CD4-positive, alpha-beta T cell treated with Interleukin-4 for 1 hour (primary cell): Measurements from ENCODE around the gene POLK.
A peak's percentile ranks its signal among the peaks of the same experiment; 100 is the strongest.
"Not testable (repeated sequence)": the region's sequence is repeated elsewhere in the genome, so short reads cannot be mapped to it uniquely, and the experiment has no call there.

Experiments
- DNase-seq, 2 donors: peaks; one replicate each; pipeline ENCODE4 v3.0.0-alpha.2; 2020 to 2022

POLK gene

GRCh38 chr5:75510836-75511434 is 756 bp upstream of the POLK start:
- DNase-seq = peak in 1 of 2 donors; percentile 36

- DNase-seq = no peak
These were observed 838 bp downstream of the POLK start for GRCh38 chr5:75512383-75513074.

GRCh38 chr5:75513841-75514240 is 2.1 kb downstream of the POLK start:
- no peak for DNase-seq

- DNase-seq = no peak
These were observed 2.6 kb downstream of the POLK start for GRCh38 chr5:75514323-75514722.

GRCh38 chr5:75519761-75520160 is 8.1 kb downstream of the POLK start:
- no peak for DNase-seq

GRCh38 chr5:75521195-75521594 is 9.5 kb downstream of the POLK start:
- no peak for DNase-seq

GRCh38 chr5:75522025-75522424 is 10.3 kb downstream of the POLK start:
- no peak for DNase-seq

GRCh38 chr5:75522542-75522941 is 10.9 kb downstream of the POLK start:
- DNase-seq = no peak

- no peak for DNase-seq
These were observed 11.6 kb downstream of the POLK start for GRCh38 chr5:75523275-75523674.

- DNase-seq = no peak
These were observed 12.4 kb downstream of the POLK start for GRCh38 chr5:75524071-75524470.

GRCh38 chr5:75524591-75524990 is 12.9 kb downstream of the POLK start:
- no peak for DNase-seq

- no peak for DNase-seq
These were observed 13.7 kb downstream of the POLK start for GRCh38 chr5:75525344-75525743.

- no peak for DNase-seq
These were observed 14.4 kb downstream of the POLK start for GRCh38 chr5:75526070-75526469.

GRCh38 chr5:75529185-75529584 is 17.5 kb downstream of the POLK start:
- DNase-seq = no peak

- DNase-seq = no peak
These were observed 20.5 kb downstream of the POLK start for GRCh38 chr5:75532190-75532589.

- DNase-seq = not testable (repeated sequence)
These were observed 22.0 kb downstream of the POLK start for GRCh38 chr5:75533716-75534115.

- DNase-seq = no peak
These were observed 23.0 kb downstream of the POLK start for GRCh38 chr5:75534734-75535133.

- no peak for DNase-seq
These were observed 24.5 kb downstream of the POLK start for GRCh38 chr5:75536147-75536546.

GRCh38 chr5:75536694-75537360 is 25.1 kb downstream of the POLK start:
- DNase-seq = no peak

GRCh38 chr5:75538211-75538610 is 26.5 kb downstream of the POLK start:
- no peak for DNase-seq

- no peak for DNase-seq
These were observed 33.4 kb downstream of the POLK start for GRCh38 chr5:75545131-75545530.

- no peak for DNase-seq
These were observed 35.1 kb downstream of the POLK start for GRCh38 chr5:75546830-75547229.

GRCh38 chr5:75547812-75548211 is 36.1 kb downstream of the POLK start:
- DNase-seq = no peak

GRCh38 chr5:75550597-75550996 is 38.9 kb downstream of the POLK start:
- DNase-seq = no peak
